GM21447 (cell line): ENCODE data around the gene NSD1.

Experiments
- ATAC-seq: cut with Tn5 transposase; IDR thresholded peaks from one replicate; pipeline ENCODE4 v1.9.1; 2021; ENCODE audit not compliant: unreplicated experiment

The NSD1 gene

GRCh38 chr5:177343777-177344176 lies 210.2 kb downstream of the NSD1 start:
- ATAC-seq: no peak

DNA sequence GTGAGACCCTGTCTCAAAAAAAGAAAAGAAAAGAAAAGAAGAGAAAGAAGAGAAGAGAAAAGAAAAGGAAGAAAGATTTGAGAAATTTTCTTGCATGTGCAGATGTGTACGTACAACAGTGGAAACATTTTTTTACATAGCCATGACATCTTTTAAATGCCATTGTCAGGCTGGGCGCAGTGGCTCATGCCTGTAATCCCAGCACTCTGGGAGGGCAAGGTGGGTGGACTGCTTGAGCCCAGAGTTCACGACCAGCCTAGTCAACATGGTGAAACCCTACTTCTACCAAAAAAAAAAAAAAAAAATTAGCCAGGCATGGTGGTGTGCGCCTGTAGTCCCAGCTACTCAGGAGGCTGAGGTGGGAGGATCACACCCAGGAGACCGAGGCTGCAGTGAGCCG lies 211.3 kb downstream of the NSD1 start:
- no peak for ATAC-seq

- ATAC-seq: no peak
Measured at GRCh38 chr5:177346820-177347219, 213.2 kb downstream of the NSD1 start.

DNA sequence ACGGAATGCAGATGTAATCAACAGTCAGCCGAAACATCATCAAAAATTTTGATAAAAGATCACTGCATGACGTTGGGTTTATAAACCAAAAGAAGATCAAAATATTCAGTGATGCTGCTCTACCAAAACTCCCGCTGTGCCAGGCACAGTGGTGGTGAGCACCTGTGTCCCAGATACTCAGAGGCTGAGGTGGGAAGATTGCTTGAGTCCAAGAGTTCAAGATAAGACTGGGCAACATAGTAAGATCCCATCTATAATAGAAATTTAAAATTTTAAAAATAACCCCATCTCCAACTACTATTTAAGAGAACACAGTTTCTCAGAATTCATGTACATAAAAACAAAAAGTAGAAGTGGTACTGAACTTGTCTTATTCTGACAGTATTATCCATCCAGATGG lies 214.1 kb downstream of the NSD1 start:
- no peak for ATAC-seq

- ATAC-seq: no peak
Measured at GRCh38 chr5:177349362-177349647, 215.7 kb downstream of the NSD1 start.

DNA sequence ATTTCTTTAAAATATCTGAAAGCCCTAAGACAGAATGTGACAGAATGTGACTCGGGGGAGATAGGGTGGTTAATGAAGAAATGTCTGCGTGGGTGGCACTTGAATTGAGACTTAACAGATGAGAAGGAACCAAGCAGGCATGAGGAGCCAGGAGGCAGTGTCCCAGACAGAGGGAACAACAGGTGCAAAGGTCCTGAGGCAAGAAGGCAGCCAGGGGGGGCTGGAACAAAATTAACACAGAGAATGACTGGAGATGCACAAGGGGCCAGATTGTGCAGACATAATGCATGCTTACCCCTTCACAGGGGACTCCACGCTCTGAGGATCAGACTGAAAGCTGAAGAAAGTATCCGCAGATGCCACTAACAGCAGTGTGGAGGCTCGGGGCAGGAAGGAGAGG lies 216.2 kb downstream of the NSD1 start:
- ATAC-seq: no peak
